Hindlimb muscle (tissue), 1 donor: ENCODE measurements around the gene ANKK1. TPM values are rescaled to one million over a fixed set of nuclear protein-coding genes. Genes with fewer than 3 reads are reported as not detected.

ENCODE experiments used
- DNase-seq: peaks from one replicate; pipeline ENCODE4 v3.0.0-alpha.2; 2013
- polyA plus RNA-seq: library from polyadenylated mRNA; unstranded; fragments of 120-200 nt; gene quantifications from one replicate; pipeline ENCODE4 v1.2.1, GENCODE V29; 2013; ENCODE audit not compliant: insufficient read length

The ANKK1 gene
- polyA plus RNA-seq, 1 donor: 0.26 TPM

GRCh38 chr11:113410414-113411135 is 23.0 kb downstream of the ANKK1 start:
- no peak for DNase-seq

- no peak for DNase-seq
Measured at GRCh38 chr11:113411536-113411935, 24.0 kb downstream of the ANKK1 start.

GRCh38 chr11:113412675-113413074 is 25.1 kb downstream of the ANKK1 start:
- DNase-seq: no peak

GRCh38 chr11:113415343-113415742 is 27.8 kb downstream of the ANKK1 start:
- DNase-seq: no peak

- DNase-seq: no peak
Measured at GRCh38 chr11:113417428-113417827, 29.8 kb downstream of the ANKK1 start.

GRCh38 chr11:113419454-113420003 is 31.9 kb downstream of the ANKK1 start:
- DNase-seq: no peak

GRCh38 chr11:113420808-113421207 is 33.2 kb downstream of the ANKK1 start:
- no peak for DNase-seq

GRCh38 chr11:113426686-113427085 is 39.1 kb downstream of the ANKK1 start:
- no peak for DNase-seq

- DNase-seq: no peak
Measured at GRCh38 chr11:113431746-113432145, 44.2 kb downstream of the ANKK1 start.

GRCh38 chr11:113435190-113435968 is 47.8 kb downstream of the ANKK1 start:
- no peak for DNase-seq

- DNase-seq: no peak
Measured at GRCh38 chr11:113436672-113437252, 49.2 kb downstream of the ANKK1 start.

GRCh38 chr11:113440816-113441215 is 53.2 kb downstream of the ANKK1 start:
- DNase-seq: no peak

GRCh38 chr11:113444502-113445123 is 57.0 kb downstream of the ANKK1 start:
- DNase-seq: no peak

GRCh38 chr11:113446112-113446511 is 58.5 kb downstream of the ANKK1 start:
- no peak for DNase-seq

GRCh38 chr11:113446938-113447337 is 59.4 kb downstream of the ANKK1 start:
- no peak for DNase-seq

- no peak for DNase-seq
Measured at GRCh38 chr11:113447621-113448315, 60.2 kb downstream of the ANKK1 start.

GRCh38 chr11:113448316-113448677 is 60.7 kb downstream of the ANKK1 start:
- DNase-seq: no peak

GRCh38 chr11:113449743-113450142 is 62.2 kb downstream of the ANKK1 start:
- DNase-seq: no peak
